Nephron (organoid): ENCODE results near the gene C3orf38.

ENCODE experiments used
- H3K27ac Mint-ChIP-seq, 3 experiments: 2 replicates each; pipeline ENCODE4 v1.8.0; 2020; ENCODE audit warnings: mixed read lengths in 3 of 3, mild to moderate bottlenecking in 2 of 3, moderate library complexity in 1 of 3
- H3K27me3 Mint-ChIP-seq: 2 replicates; pipeline ENCODE4 v1.8.0; 2021; ENCODE audit warnings: low read depth, mild to moderate bottlenecking, moderate library complexity, mixed read lengths
- H3K36me3 Mint-ChIP-seq: 2 replicates; pipeline ENCODE4 v1.8.0; 2020; ENCODE audit warnings: low read depth, mixed read lengths
- H3K4me1 Mint-ChIP-seq: 2 replicates; pipeline ENCODE4 v1.8.0; 2020; ENCODE audit warnings: mixed read lengths
- H3K4me3 Mint-ChIP-seq, 3 experiments: 2 replicates each; pipeline ENCODE4 v1.8.0; 2020; ENCODE audit warnings: mild to moderate bottlenecking in 3 of 3, mixed read lengths in 3 of 3, moderate library complexity in 2 of 3
- H3K9me3 Mint-ChIP-seq: 2 replicates; pipeline ENCODE4 v1.8.0; 2020; ENCODE audit warnings: mixed read lengths
- CTCF ChIP-seq, 3 experiments: fragments of 200-600 bp; sonication (generic); IDR thresholded peaks; one replicate each; pipeline ENCODE4 v1.5.0; 2021; ENCODE audit warnings: antibody characterized with exemption in 3 of 3; ENCODE audit not compliant: unreplicated experiment in 3 of 3

C3orf38 gene

GRCh38 chr3:88149509-88150362 is at the start of gene C3orf38:
C3orf38 (plus strand) TSS chr3:88149959; CDS start chr3:88150053, 94 bp downstream.
- Mint-ChIP-seq H3K4me3 (peak within 1 kb of the TSS; percentile 99 to 100 (median 99)), H3K36me3 (peaks cover 18% of the 10 kb centered on the region), H3K9me3 (no peaks in the 10 kb centered on the region), H3K27ac (peak within 1 kb of the TSS; percentile 99), H3K27me3 (no peaks in the 10 kb centered on the region), H3K4me1 (peaks cover 27% of the 10 kb centered on the region)
- no peak for TF ChIP-seq CTCF (IDR thresholded peaks at IDR 0.05; ENCODE audit: unreplicated experiment in 3 of 3)

- H3K4me3 Mint-ChIP-seq = no peak overlapping the region
- TF ChIP-seq CTCF (IDR thresholded peaks at IDR 0.05; ENCODE audit: unreplicated experiment in 3 of 3) = no peak
- H3K9me3 Mint-ChIP-seq = peaks cover 36% of the 10 kb centered on the region
- H3K36me3 Mint-ChIP-seq = peaks cover 69% of the 10 kb centered on the region
- no peak overlapping the region for H3K27ac Mint-ChIP-seq
- no peaks in the 10 kb centered on the region for H3K27me3 Mint-ChIP-seq
- H3K4me1 Mint-ChIP-seq = no peaks in the 10 kb centered on the region
These were observed 48.6 kb upstream of the C3orf38 start for GRCh38 chr3:88101142-88101541.

- Mint-ChIP-seq H3K27ac (no peak overlapping the region), H3K9me3 (peaks cover 12% of the 10 kb centered on the region), H3K4me1 (no peaks in the 10 kb centered on the region), H3K36me3 (peaks cover 36% of the 10 kb centered on the region), H3K27me3 (no peaks in the 10 kb centered on the region), H3K4me3 (no peak overlapping the region)
- TF ChIP-seq CTCF (IDR thresholded peaks at IDR 0.05; ENCODE audit: unreplicated experiment in 3 of 3) = no peak
These were observed 44.4 kb upstream of the C3orf38 start for GRCh38 chr3:88105325-88105724.

- no peak for TF ChIP-seq CTCF (IDR thresholded peaks at IDR 0.05; ENCODE audit: unreplicated experiment in 3 of 3)
- H3K36me3 Mint-ChIP-seq = peaks cover 10% of the 10 kb centered on the region
- H3K27me3 Mint-ChIP-seq = no peaks in the 10 kb centered on the region
- H3K4me3 Mint-ChIP-seq = no peak overlapping the region
- H3K9me3 Mint-ChIP-seq = no peaks in the 10 kb centered on the region
- no peak overlapping the region for H3K27ac Mint-ChIP-seq
- H3K4me1 Mint-ChIP-seq = no peaks in the 10 kb centered on the region
These were observed 37.5 kb upstream of the C3orf38 start for GRCh38 chr3:88112289-88112688.

- Mint-ChIP-seq H3K27me3 (no peaks in the 10 kb centered on the region), H3K4me1 (no peaks in the 10 kb centered on the region), H3K36me3 (peaks cover 22% of the 10 kb centered on the region), H3K9me3 (no peaks in the 10 kb centered on the region), H3K4me3 (no peak overlapping the region), H3K27ac (peak overlapping the region in 1 of 3 experiments; percentile 48)
- TF ChIP-seq CTCF (IDR thresholded peaks at IDR 0.05; ENCODE audit: unreplicated experiment in 3 of 3) = peak; percentile 63 to 81 (median 66)
These were observed 36.2 kb upstream of the C3orf38 start for GRCh38 chr3:88113311-88114162.
